Measurements from ENCODE around the gene ROBO3. TPM values are rescaled to one million over a fixed set of nuclear protein-coding genes. Genes with fewer than 3 reads are reported as not detected.

Gene ROBO3
- total and polyA plus RNA-seq, 10 of the 15 experiments (the other 5 are each of a cell fraction or from before 2014, with no cell fraction given): 0.10 to 0.63 (median 0.31) TPM; not detected in 2

- no peak for ATAC-seq
- 5% methylated on average over 9 of the region's 9 CpGs for whole genome bisulfite sequencing (ENCODE audit: insufficient coverage, insufficient replicate concordance, low lambda C conversion rate, missing lambda C conversion rate)
- intact Hi-C loops (cut with micrococcal nuclease; ENCODE audit: unreplicated experiment) (no loop called here), in situ Hi-C loops (cut with MboI) (no loop called here)
- Histone ChIP-seq H3K4me3 (no peak overlapping the region), H3K36me3 (ENCODE audit: control insufficient read depth in 2 of 2, insufficient read depth in 2 of 2, low read length in 1 of 2) (no peaks in the 10 kb centered on the region; a peak in 1 of 4 replicates), H3K27ac (ENCODE audit: control insufficient read depth, insufficient read depth) (no peak overlapping the region), H2AFZ (ENCODE audit: control insufficient read depth, low read depth, low read length) (no peak overlapping the region), H3K9me3 (replicated peaks; ENCODE audit: control insufficient read depth, insufficient read depth, low read length) (no peaks in the 10 kb centered on the region), H3K79me2 (ENCODE audit: control insufficient read depth, insufficient read depth, low read length) (no peaks in the 10 kb centered on the region), H3K4me2 (ENCODE audit: control insufficient read depth, insufficient read depth) (no peak overlapping the region), H3K27me3 (replicated peaks in 1 of 2; ENCODE audit: control insufficient read depth in 2 of 2, insufficient read depth in 2 of 2, low read length in 1 of 2) (peaks cover 0 to 2% of the 10 kb centered on the region in 2 experiments; a peak in 2 of 4 replicates), H4K20me1 (ENCODE audit: control insufficient read depth, insufficient read depth) (no peaks in the 10 kb centered on the region), H3K9ac (ENCODE audit: control insufficient read depth, insufficient read depth, low read length) (no peak overlapping the region), H3K4me1 (ENCODE audit: control insufficient read depth, insufficient read depth, low read length) (no peaks in the 10 kb centered on the region)
- FAIRE-seq: no peak
- SMC1A ChIA-PET (ENCODE audit: uncharacterized antibody, unreplicated experiment): interaction anchor here (1.0 to 1.1 kb wide), 2 partner anchors 9 to 44 kb away, joined by 3 to 4 read pairs; no protein-coding TSS in a partner anchor
- POLR2A ChIA-PET: no interaction called here
- RAD21 ChIA-PET (ENCODE audit: unreplicated experiment): no interaction called here
- TF ChIP-seq TCF12 (IDR thresholded peaks at IDR 0.05; ENCODE audit: low read depth, low read length): no peak
- CTCF ChIA-PET: interaction anchor here (1.3 kb wide), 1 partner anchor 12 kb away, joined by 3 read pairs; no protein-coding TSS in a partner anchor
- no peak for DNase-seq (ENCODE audit: low read depth, low spot score)
- no TSS peak for BruUV-seq (replicated peaks)
Measured at GRCh38 chr11:124890683-124891372, 25.6 kb downstream of the ROBO3 start.

GRCh38 chr11:124891373-124891861 is 26.2 kb downstream of the ROBO3 start:
- in situ Hi-C loops (cut with MboI) (no loop called here), intact Hi-C loops (cut with micrococcal nuclease; ENCODE audit: unreplicated experiment) (no loop called here)
- Histone ChIP-seq H3K27ac (ENCODE audit: control insufficient read depth, insufficient read depth) (no peak overlapping the region), H3K4me1 (ENCODE audit: control insufficient read depth, insufficient read depth, low read length) (no peaks in the 10 kb centered on the region), H3K9me3 (replicated peaks; ENCODE audit: control insufficient read depth, insufficient read depth, low read length) (no peaks in the 10 kb centered on the region), H3K9ac (ENCODE audit: control insufficient read depth, insufficient read depth, low read length) (no peak overlapping the region), H3K27me3 (replicated peaks in 1 of 2; ENCODE audit: control insufficient read depth in 2 of 2, insufficient read depth in 2 of 2, low read length in 1 of 2) (peaks cover 0 to 2% of the 10 kb centered on the region in 2 experiments; a peak in 2 of 4 replicates), H3K4me2 (ENCODE audit: control insufficient read depth, insufficient read depth) (no peak overlapping the region), H3K79me2 (ENCODE audit: control insufficient read depth, insufficient read depth, low read length) (no peaks in the 10 kb centered on the region), H4K20me1 (ENCODE audit: control insufficient read depth, insufficient read depth) (no peaks in the 10 kb centered on the region), H3K4me3 (no peak overlapping the region), H2AFZ (ENCODE audit: control insufficient read depth, low read depth, low read length) (no peak overlapping the region), H3K36me3 (ENCODE audit: control insufficient read depth in 2 of 2, insufficient read depth in 2 of 2, low read length in 1 of 2) (no peaks in the 10 kb centered on the region; a peak in 1 of 4 replicates)
- DNase-seq (ENCODE audit: low read depth, low spot score) (no peak), FAIRE-seq (no peak), ATAC-seq (no peak)
- TF ChIP-seq BCL3 (IDR thresholded peaks at IDR 0.05; ENCODE audit: borderline replicate concordance, insufficient read depth, low read depth, low read length, poor library complexity, severe bottlenecking): no peak
- no peak for TF ChIP-seq SREBF2 (IDR thresholded peaks at IDR 0.05; ENCODE audit: low read length)
- TF ChIP-seq IRF5 (IDR thresholded peaks at IDR 0.05; ENCODE audit: borderline replicate concordance): no peak
- TF ChIP-seq EP300 (IDR thresholded peaks at IDR 0.05; ENCODE audit: borderline replicate concordance in 1 of 2, control insufficient read depth in 1 of 2, low read depth in 2 of 2, low read length in 2 of 2): no peak
- no peak for TF ChIP-seq NFYB (IDR thresholded peaks at IDR 0.05; ENCODE audit: insufficient read depth, low read depth, low read length)
- CTCF ChIA-PET: no interaction called here
- BruUV-seq (replicated peaks): no TSS peak
- POLR2A ChIA-PET: no interaction called here
- SMC1A ChIA-PET (ENCODE audit: uncharacterized antibody, unreplicated experiment): interaction anchor here (1.0 kb wide), 1 partner anchor 233 kb away, joined by 4 read pairs; no protein-coding TSS in a partner anchor
- WGBS (ENCODE audit: insufficient coverage, insufficient replicate concordance, low lambda C conversion rate, missing lambda C conversion rate): 55% methylated on average over 12 of the region's 12 CpGs
- RAD21 ChIA-PET (ENCODE audit: unreplicated experiment): no interaction called here
